HG03066 (cell line): ENCODE measurements around the gene NINJ1.
"Not testable (repeated sequence)": the region's sequence is repeated elsewhere in the genome, so short reads cannot be mapped to it uniquely, and the experiment has no call there.

Source experiments
- ATAC-seq: cut with Tn5 transposase; IDR thresholded peaks from one replicate; pipeline ENCODE4 v1.9.1; 2021; ENCODE audit warnings: low read depth; ENCODE audit not compliant: unreplicated experiment

The NINJ1 gene

GRCh38 chr9:93161786-93162562 lies 27.9 kb upstream of the NINJ1 start:
- no peak for ATAC-seq

GRCh38 chr9:93159601-93160471 lies 25.8 kb upstream of the NINJ1 start:
- peak; percentile 79 for ATAC-seq

DNA sequence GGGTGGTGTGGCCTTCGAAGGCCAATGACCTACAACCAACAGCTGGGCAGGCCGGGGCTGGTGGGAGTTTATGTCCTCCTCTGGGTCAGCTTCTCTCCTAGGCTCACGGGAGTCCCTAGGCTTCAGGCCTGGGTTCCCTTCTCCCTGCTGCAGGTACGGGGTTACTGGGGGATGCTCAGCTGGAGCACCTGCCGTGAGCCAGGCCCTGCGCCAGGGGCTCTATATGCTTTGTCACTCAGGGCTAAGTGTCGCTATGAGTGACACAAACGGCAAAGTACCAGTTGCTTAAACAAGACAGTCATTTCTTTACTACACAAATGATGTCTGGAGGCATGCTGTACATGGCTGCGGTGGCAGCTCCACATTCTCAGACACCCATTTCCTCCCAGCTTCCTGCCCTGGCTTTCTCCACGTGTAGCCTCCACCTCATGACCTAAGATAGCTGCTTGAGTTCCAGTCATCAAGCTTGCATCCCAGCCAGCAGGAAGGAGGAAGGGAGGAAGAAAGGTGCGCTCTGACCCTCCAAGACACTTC lies 22.5 kb upstream of the NINJ1 start:
- ATAC-seq = no peak

DNA sequence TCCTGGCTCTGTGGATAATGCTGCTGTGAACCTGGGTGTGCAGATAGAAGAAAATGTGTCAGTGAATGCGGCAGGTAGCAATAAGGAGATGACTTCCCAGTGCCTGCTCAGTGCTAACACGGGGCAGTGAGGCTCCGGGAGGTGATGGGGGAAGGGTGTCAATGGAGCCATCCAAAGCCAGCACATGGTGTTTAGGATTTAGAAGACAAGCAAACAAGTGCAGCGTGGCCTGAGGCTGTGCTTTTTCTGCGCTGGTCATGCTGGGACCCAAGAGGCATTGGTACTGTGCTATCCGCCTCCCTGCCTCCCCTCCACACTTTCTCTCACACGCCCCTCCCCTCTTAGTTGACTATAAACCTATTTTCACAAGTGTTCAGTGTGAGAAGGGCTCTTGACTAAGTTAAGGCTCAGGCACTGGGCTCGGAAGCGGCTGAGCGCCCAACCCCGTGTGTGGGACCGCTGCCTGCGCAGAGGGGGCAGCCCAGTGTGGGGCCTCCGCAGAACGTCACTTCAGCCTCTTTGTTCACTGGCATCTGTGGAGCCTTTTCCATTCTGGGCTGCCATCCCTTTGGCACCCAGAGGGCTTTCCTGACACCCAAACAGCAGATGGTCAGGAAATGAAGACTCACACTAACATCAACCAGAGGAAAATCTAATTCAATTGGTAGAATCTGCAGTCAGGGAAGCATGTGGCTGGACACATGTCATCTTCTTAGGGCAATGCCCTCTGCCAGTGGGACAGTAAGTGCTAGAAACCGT lies 21.8 kb upstream of the NINJ1 start:
- ATAC-seq = no peak

DNA sequence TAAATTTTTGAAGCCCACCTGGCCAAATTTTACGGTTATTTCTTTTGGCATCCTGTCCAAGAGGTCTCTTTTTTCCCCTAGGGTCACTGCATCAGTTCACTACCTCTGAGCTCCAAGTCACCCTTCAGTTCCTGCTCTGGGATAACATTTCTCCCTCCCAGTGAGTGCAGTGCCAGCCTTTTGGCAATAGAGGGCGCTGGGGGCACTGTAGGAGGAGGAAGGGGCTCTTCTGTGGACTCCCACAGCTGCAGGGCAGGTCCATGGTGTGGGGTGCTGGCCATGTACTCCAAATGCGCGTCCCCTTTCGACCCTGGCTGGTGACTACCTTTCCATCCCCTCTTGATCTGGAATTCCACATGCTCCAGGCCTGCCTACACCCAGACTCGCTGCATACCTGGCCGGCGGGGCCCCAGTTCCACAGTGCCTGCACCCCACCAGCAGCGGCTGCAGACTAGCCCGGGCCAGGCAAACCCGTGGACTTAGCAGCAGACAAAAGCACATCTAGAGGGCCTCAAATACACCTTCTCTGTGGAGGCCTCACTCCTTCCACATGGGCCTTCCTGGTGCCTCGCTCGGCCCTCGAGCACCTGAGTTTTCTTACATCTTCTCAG lies 20.3 kb upstream of the NINJ1 start:
- ATAC-seq = no peak

DNA sequence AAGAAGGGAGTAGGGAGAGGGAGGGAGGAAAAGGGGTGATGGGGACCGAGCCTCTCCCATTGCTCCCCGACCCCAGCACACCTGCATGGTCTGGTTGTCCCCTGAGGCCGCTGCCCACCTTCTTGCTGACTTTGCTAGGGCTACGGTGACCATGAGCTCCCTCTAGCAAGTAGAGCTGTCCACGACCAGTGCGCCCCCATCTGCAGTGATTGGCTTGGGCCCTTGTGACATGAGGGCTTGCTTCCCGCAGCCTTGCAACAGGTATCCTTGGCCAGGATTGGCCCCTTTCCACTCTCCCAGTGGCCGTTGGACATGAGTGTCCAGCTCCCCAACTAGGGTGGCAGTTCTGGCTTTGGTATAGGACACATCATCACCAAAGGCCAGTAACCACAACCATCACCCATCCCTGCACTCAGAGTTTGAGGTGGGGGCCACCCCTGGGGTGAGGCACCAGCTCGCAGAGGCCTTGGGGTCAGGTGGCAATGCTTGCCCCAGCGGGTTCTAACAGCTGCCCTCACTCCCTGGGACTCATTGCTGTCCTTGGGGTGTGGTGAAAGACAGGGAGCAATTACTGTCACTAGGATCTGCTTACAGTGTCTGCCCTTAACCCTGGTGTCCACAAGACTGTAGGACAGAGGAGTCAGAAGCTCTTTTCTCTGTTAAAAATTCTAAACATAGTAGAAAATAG lies 17.2 kb upstream of the NINJ1 start:
- ATAC-seq = no peak

- ATAC-seq = no peak
Measured at GRCh38 chr9:93149361-93149760, 15.3 kb upstream of the NINJ1 start.

- no peak for ATAC-seq
Measured at GRCh38 chr9:93148721-93149120, 14.7 kb upstream of the NINJ1 start.

- no peak for ATAC-seq
Measured at GRCh38 chr9:93147632-93148031, 13.6 kb upstream of the NINJ1 start.

GRCh38 chr9:93146696-93147095 lies 12.6 kb upstream of the NINJ1 start:
- not testable (repeated sequence) for ATAC-seq

GRCh38 chr9:93143830-93144530 lies 9.9 kb upstream of the NINJ1 start:
- no peak for ATAC-seq

DNA sequence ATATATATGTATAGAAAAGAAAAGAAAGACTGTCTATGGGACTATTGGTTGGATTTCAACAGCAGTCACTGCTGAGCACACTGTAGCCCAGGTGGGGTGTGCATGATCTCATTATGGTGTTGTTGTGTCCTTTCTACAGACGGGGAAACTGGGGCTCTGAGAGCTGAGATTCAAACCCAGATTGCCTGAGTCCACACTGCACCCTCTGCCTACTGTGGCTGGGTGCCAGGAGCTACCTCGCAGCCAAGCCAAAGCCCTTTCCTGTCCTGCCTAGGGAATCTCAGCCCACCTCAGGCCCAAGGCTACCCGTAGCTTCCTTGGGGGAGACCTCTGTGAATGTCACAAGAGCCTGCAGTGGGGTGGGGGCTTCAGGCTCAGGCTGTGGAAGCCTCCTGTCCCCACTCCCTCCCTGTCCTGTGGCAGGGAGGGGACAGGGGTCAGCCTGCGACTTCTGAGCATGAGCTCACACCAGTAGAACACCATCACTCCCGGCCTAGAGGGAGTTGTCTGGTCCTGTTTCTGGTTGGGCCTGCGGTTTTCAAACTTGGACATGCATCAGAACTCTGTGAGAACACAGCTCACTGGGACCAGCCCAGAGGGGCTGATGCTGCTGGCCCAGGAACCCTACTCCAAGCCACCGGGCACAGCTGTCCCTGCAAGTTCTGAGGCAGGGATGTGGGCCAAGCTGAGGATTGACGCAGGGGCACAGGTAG lies 7.9 kb upstream of the NINJ1 start:
- no peak for ATAC-seq

DNA sequence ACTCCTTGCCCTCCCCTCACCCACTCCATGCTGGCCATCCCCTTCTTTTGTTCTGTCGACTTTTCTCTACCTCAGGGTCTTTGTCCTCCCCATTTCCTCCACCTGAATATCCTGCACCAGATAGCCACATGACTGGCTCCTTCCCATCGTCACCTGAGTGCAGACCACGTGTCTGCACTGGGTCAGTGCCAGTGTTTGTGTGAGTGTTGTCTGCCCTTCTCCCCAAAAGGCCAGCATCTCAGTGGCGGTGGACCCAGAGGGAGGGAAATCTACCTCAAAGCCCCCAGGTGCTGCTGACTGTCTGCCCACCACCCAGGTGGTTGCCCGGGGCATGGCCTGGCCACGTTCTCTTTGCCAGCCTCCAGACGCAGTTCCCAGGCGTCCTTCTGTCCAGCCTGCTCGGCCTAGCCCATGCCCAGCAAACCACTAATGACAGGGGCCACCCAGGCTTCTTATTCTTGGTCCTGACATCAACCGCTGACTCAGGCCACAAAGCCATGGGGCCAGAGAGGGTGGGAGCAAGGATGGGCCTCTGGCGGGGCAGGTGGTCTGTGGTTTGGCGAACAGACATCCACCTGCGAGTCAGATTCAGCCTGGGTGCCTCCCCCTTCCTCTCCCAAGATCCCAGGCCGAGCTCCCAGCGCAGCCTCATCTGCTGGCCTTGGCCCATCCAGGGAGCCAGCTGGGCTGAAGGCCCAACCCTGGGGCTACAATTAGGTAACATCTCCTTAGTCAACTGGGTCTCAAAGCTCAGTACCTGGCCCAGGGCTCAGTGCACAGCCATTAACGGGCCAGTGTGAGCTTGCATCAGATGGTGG lies 5.5 kb upstream of the NINJ1 start:
- ATAC-seq = no peak

- no peak for ATAC-seq
Measured at GRCh38 chr9:93138171-93138764, 4.2 kb upstream of the NINJ1 start.

DNA sequence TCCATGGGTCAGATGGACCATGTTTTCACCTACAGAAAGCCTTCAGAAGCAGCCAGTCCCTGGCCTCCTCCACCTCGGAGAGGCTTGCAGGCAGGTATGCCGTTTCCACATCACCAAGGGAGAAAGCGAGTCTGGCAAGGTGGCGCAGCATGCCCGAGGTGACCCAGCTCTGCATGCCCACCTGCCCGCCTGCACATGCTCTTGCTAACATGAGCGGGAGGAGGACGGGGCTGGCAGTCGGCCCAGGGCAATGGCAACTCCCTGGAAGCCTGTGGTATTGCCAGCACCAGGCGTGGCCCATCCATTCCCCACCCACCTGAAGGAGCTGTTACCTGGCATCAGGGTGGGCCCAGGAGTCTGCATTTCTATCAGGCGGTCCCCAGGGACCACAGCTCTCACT lies 3.3 kb upstream of the NINJ1 start:
- ATAC-seq = no peak

DNA sequence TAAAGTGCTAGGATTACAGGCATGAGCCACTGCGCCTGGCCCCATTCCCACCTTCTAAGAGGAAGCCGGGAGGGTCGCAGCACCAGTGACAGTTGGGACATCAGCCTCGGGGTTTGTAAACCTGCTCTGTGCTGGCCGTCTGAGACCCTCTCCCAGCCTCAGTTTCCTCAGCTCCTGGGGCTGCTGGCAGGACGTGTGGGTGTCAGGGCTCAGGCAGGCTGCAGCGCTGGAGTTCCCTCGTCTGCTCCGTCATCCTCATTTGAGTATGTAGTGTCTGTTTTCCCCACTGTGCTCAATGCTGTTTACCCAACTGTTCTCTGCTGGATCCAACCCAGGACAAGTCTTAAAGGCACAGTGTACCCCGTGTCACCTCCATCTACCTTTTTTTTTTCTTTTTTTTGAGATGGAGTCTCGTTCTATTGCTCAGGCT lies 2.0 kb upstream of the NINJ1 start:
- ATAC-seq = no peak

DNA sequence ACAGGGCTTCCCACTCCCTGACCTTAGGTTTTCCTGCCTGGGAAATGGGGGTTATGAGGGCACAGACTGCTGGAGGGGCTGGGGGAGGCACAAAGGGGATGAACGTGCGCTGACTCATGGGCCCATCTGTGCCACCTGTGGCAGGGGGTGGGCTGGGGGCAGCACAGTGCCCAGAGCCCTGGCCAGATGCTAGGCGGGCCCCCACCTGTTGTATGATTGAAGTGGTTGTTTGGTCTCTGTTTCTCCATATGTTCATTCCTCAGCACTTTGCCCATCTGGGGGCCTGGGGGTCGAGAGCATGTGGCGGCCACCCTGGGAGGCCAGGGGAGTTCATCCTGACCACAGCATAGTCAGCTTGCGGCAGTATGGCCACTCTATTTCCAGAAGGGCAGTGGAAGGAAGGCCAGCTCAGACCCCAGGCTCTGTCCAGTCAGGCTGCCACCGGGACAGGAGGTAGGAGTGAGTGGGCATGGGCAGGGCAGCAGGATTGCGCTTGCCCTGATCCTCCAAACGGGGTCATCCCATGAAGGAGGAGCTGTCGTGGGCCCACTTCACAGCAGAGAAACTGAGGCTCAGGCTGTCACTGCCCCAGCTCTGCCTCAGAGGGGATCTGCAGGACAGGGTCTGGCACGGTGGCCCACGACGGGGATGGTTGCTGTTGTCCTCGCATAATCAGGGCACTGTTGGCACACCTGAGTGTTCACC lies 841 bp upstream of the NINJ1 start:
- no peak for ATAC-seq
